T-helper 1 cell treated with Interleukin-12 subunit alpha and Interleukin-12 subunit beta and Interleukin-4 antibody, amounts not matched to agents 30 μg/mL and 1 μg/mL, for 36 hours (primary cell): ENCODE results near the gene OVAAL.

Experiments used
- H3K27ac Mint-ChIP-seq: one replicate; pipeline ENCODE4 v1.8.0; 2021; ENCODE audit warnings: mild to moderate bottlenecking, mixed read lengths
- H3K27me3 Mint-ChIP-seq: one replicate; pipeline ENCODE4 v1.8.0; 2021; ENCODE audit warnings: low read depth, mixed read lengths
- H3K36me3 Mint-ChIP-seq: one replicate; pipeline ENCODE4 v1.8.0; 2021; ENCODE audit warnings: low read depth, mixed read lengths
- H3K4me1 Mint-ChIP-seq: one replicate; pipeline ENCODE4 v1.8.0; 2021; ENCODE audit warnings: low read depth, mixed read lengths
- H3K4me3 Mint-ChIP-seq: one replicate; pipeline ENCODE4 v1.8.0; 2021; ENCODE audit warnings: mild to moderate bottlenecking, moderate library complexity, mixed read lengths
- H3K9me3 Mint-ChIP-seq: one replicate; pipeline ENCODE4 v1.8.0; 2021; ENCODE audit warnings: mixed read lengths

OVAAL gene

DNA sequence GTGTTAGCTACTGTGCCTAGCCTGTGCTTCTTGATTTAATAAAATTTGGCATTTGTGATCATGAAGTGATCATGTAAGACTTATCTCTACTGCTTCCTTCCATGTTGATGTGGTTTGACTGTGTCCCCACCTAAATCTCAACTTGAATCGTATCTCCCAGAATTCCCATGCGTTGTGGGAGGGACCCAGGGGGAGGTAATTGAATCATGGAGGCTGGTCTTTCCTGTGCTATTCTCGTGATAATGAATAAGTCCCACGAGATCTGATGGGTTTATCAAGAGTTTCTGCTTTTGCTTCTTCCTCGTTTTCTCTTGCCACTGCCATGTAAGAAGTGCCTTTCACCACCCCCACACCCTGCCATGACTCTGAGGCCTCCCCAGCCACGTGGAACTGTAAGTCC, at the start of gene OVAAL:
Gene OVAAL, plus strand, starts transcription at position 301 of the 400 bp plus-strand sequence.
- no peaks in the 10 kb centered on the region for H3K36me3 Mint-ChIP-seq
- no peaks in the 10 kb centered on the region for H3K4me1 Mint-ChIP-seq

DNA sequence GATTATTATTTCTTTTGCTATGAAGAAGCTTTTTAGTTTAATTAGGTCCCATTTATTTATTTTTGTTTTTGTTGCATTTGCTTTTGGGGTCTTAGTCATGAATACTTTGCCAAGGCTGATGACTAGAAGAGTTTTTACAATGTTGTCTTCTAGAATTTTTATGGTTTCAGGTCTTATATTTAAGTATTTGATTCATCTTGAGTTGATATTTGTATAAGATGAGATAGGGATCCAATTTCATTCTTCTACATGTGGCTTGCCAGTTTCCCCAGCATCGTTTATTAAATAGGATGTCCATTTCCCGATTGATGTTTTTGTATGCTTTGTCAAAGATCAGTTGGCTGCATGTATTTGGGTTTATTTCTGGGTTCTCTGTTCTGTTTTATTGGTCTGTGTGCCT, 47.9 kb upstream of the OVAAL start:
- Mint-ChIP-seq H3K4me3 (no peak overlapping the region), H3K9me3 (no peaks in the 10 kb centered on the region), H3K36me3 (no peaks in the 10 kb centered on the region), H3K4me1 (peaks cover 5% of the 10 kb centered on the region), H3K27me3 (peaks cover 10% of the 10 kb centered on the region), H3K27ac (no peak overlapping the region)

More for the DNA sequence above, at the start of gene OVAAL:
- H3K27me3 Mint-ChIP-seq, result peaks cover 28% of the 10 kb centered on the region
- H3K9me3 Mint-ChIP-seq, result no peaks in the 10 kb centered on the region
- no peak within 1 kb of the TSS for H3K27ac Mint-ChIP-seq
- H3K4me3 Mint-ChIP-seq, result no peak within 1 kb of the TSS

DNA sequence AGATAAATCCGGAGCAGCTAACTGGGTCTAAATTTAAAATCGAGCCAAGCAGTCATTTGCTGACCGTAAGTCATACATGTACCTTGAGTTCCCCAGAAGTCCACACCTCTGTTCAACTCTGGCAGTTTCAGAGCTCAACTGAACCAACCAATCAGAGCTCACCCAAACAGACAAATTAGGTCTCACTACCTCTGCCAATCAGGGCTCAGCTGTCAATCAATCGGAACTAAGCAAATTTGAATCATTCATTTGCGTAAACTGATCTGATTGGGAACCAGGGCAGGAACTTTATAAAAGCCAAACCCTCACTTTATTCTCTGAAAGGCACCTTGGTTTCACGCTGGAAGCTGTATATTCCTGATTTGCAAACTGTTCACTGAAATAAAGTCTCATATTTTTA, 45.2 kb upstream of the OVAAL start:
- no peaks in the 10 kb centered on the region for H3K9me3 Mint-ChIP-seq
- peaks cover 10% of the 10 kb centered on the region for H3K27me3 Mint-ChIP-seq
- H3K4me3 Mint-ChIP-seq, result no peak overlapping the region
- H3K27ac Mint-ChIP-seq, result no peak overlapping the region
- H3K36me3 Mint-ChIP-seq, result no peaks in the 10 kb centered on the region
- H3K4me1 Mint-ChIP-seq, result no peaks in the 10 kb centered on the region

- Mint-ChIP-seq H3K4me1 (no peaks in the 10 kb centered on the region), H3K27me3 (peaks cover 15% of the 10 kb centered on the region), H3K36me3 (no peaks in the 10 kb centered on the region), H3K4me3 (no peak overlapping the region), H3K27ac (no peak overlapping the region), H3K9me3 (no peaks in the 10 kb centered on the region)
Measured at GRCh38 chr1:180515364-180515763, 43.4 kb upstream of the OVAAL start.

DNA sequence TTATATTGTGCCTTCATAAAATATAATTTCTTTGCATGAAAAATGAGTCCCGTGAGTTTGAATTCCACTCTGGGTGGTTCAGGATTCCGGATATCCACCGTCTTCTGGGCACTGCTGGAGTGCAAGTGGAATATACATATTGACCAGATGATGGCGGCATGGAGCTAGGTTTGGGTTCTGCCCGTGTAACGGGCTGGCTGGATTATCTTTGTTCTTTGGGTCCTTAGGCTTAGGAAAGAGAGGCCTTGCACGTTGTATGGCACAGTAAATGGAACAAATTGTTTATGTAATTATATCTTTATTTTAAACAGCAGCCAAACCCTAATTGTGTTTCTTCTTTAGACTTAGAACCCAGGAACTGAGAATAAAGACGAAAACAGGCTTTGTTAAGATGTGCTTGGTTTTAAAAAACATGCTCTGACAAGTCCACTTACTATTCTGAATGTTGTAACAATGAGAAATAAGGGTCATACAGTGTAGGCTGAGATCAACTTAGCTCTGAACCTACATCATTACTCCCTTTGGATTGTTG, 42.8 kb upstream of the OVAAL start:
- no peaks in the 10 kb centered on the region for H3K4me1 Mint-ChIP-seq
- peaks cover 11% of the 10 kb centered on the region for H3K27me3 Mint-ChIP-seq
- no peak overlapping the region for H3K4me3 Mint-ChIP-seq
- H3K27ac Mint-ChIP-seq, result no peak overlapping the region
- no peaks in the 10 kb centered on the region for H3K36me3 Mint-ChIP-seq
- no peaks in the 10 kb centered on the region for H3K9me3 Mint-ChIP-seq

DNA sequence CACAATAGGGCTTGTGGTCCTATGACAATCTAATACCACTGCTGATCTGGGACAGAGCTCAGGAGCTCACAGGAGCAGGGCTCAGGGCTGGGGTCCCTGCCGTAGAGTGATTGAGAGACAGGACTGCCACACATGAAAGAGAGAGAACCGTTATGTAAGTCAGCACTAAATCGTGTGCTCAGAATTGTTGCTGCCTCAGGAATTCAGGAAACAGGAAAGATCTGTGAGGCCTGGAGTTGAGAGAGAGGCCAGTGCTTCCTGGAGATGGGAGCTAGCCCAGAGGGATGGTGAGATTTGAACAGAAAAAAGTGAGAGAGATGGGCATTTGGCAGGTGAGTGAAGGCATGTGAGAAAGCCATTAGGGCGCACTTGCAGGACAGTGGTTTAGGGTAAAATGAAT, 38.9 kb upstream of the OVAAL start:
- peaks cover 6% of the 10 kb centered on the region for H3K27me3 Mint-ChIP-seq

DNA sequence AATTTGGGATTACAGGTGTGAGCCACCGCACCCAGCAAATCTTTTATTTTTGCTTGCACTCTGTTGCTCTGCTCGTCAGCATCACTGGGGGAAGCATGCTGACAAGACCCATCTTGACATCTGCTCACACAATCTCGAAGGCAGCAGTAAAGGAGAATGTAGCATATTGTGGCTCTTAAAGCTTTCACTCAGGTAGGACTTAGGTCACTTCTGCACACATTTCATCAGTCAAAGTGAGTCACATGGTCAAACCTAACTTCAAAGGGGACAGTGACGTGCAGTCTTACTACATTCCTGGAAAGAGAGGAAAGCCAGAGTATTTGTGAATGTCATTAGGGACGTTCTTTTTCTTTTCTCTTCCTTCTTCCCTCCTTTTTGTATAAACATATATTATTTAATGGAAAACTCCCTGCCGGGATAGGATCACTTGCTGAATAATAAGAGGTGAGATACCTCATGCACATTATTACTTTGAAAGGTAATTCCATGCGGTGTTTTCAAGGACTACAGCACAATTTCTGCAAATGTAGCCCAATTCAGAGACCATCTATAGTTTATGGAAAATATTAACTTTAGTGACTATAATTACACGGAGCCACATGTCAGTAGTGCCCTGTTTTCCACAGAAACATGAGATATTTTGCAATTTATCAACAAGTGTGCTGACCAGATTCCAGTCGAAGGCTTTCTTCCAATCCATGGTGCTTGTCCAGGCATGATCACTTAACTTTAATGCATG, 37.1 kb upstream of the OVAAL start:
- H3K27me3 Mint-ChIP-seq, result peaks cover 6% of the 10 kb centered on the region
- no peak overlapping the region for H3K4me3 Mint-ChIP-seq
- H3K4me1 Mint-ChIP-seq, result peaks cover 3% of the 10 kb centered on the region
- no peaks in the 10 kb centered on the region for H3K9me3 Mint-ChIP-seq
- H3K27ac Mint-ChIP-seq, result no peak overlapping the region
- H3K36me3 Mint-ChIP-seq, result no peaks in the 10 kb centered on the region

More for the DNA sequence above, 38.9 kb upstream of the OVAAL start:
- no peaks in the 10 kb centered on the region for H3K9me3 Mint-ChIP-seq
- H3K36me3 Mint-ChIP-seq, result no peaks in the 10 kb centered on the region
- H3K27ac Mint-ChIP-seq, result no peak overlapping the region
- H3K4me3 Mint-ChIP-seq, result no peak overlapping the region
- no peaks in the 10 kb centered on the region for H3K4me1 Mint-ChIP-seq

- Mint-ChIP-seq H3K4me1 (peaks cover 3% of the 10 kb centered on the region), H3K9me3 (no peaks in the 10 kb centered on the region), H3K27ac (no peak overlapping the region), H3K27me3 (peaks cover 6% of the 10 kb centered on the region), H3K36me3 (no peaks in the 10 kb centered on the region), H3K4me3 (no peak overlapping the region)
Measured at GRCh38 chr1:180522213-180522515, 36.6 kb upstream of the OVAAL start.

GRCh38 chr1:180524160-180524914, 34.4 kb upstream of the OVAAL start:
- no peak overlapping the region for H3K4me3 Mint-ChIP-seq
- no peak overlapping the region for H3K27ac Mint-ChIP-seq
- H3K9me3 Mint-ChIP-seq, result no peaks in the 10 kb centered on the region
- no peaks in the 10 kb centered on the region for H3K36me3 Mint-ChIP-seq
- peaks cover 3% of the 10 kb centered on the region for H3K4me1 Mint-ChIP-seq
- H3K27me3 Mint-ChIP-seq, result peaks cover 6% of the 10 kb centered on the region

GRCh38 chr1:180524915-180525714, 33.6 kb upstream of the OVAAL start:
- Mint-ChIP-seq H3K27me3 (no peaks in the 10 kb centered on the region), H3K4me3 (no peak overlapping the region), H3K4me1 (peaks cover 3% of the 10 kb centered on the region), H3K9me3 (no peaks in the 10 kb centered on the region), H3K36me3 (no peaks in the 10 kb centered on the region), H3K27ac (no peak overlapping the region)

DNA sequence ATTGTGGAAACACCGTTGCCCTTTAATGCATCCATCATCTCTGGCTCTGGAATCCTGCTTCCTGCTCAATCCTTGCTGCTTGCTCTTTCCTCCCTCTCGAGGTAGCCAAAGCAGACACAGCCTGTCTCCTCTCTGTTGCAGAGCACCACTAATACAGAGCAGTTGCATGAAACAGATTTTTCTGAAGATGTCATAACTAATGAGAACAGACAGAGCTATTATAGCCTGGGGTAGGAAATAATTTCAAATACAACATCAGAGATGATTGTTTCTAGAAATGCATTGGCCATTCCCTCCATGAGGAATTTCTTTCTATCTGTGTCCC, 33.1 kb upstream of the OVAAL start:
- no peaks in the 10 kb centered on the region for H3K36me3 Mint-ChIP-seq
- no peaks in the 10 kb centered on the region for H3K9me3 Mint-ChIP-seq
- H3K4me1 Mint-ChIP-seq, result peaks cover 3% of the 10 kb centered on the region
- H3K27ac Mint-ChIP-seq, result no peak overlapping the region
- H3K27me3 Mint-ChIP-seq, result no peaks in the 10 kb centered on the region
- H3K4me3 Mint-ChIP-seq, result no peak overlapping the region

DNA sequence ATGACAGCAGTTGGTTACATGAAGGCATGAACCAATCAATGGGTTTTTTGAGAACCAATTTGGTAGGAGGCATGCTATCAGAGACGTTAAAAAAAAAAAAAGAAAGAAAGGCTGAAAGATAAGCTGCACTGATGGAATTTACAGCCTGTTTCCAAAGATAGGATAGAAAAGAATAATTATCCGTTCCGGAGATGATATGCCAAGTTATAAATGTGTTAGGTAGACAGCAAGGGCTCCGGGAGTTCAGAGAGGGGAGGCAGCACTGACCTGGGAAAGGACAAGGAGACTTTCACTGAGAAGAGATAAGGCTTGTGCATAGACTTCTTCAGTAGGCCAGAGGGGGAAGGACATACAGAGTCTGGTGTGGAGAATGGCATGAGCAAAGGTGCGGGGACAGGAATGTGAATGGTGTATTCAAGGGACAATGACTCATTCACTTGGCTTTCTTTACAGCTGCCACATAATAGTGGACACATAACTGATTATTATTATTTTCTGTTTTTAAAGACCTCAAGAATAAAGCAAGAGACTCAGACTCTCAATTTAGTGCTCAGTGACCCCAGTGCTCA, 31.6 kb upstream of the OVAAL start:
- no peaks in the 10 kb centered on the region for H3K27me3 Mint-ChIP-seq
- H3K4me3 Mint-ChIP-seq, result no peak overlapping the region
- H3K27ac Mint-ChIP-seq, result no peak overlapping the region
- no peaks in the 10 kb centered on the region for H3K36me3 Mint-ChIP-seq
- H3K9me3 Mint-ChIP-seq, result no peaks in the 10 kb centered on the region
- peaks cover 3% of the 10 kb centered on the region for H3K4me1 Mint-ChIP-seq

DNA sequence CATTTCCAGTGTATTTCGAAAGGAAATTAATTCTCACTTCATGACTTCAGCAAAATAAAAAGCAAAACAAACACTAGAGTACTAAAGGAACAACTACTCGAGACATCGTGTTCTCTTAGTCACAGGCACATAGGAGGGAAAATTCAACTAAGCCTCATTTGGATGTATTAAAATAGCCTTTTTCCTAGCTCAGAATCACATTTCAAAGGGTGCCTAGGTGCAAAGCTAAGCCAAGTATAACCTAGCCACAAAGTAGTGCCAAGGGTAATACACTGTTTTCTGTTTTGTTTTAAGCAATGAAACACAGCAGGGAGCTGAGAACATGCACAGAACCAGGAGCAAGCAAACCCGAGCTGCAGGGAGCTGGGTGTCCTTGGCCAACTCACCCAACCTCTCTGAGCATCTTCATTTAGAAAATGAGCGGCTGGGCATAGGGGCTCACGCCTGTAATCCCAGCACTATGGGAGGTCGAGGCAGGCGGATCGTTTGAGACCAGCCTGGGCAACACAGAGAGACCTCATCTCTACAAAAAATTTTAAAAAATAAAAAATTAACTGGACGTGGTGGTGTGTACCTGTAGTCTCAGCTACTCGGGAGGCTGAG, 29.8 kb upstream of the OVAAL start:
- Mint-ChIP-seq H3K27ac (no peak overlapping the region), H3K4me1 (peaks cover 8% of the 10 kb centered on the region), H3K36me3 (no peaks in the 10 kb centered on the region), H3K27me3 (peaks cover 6% of the 10 kb centered on the region), H3K9me3 (no peaks in the 10 kb centered on the region), H3K4me3 (no peak overlapping the region)

DNA sequence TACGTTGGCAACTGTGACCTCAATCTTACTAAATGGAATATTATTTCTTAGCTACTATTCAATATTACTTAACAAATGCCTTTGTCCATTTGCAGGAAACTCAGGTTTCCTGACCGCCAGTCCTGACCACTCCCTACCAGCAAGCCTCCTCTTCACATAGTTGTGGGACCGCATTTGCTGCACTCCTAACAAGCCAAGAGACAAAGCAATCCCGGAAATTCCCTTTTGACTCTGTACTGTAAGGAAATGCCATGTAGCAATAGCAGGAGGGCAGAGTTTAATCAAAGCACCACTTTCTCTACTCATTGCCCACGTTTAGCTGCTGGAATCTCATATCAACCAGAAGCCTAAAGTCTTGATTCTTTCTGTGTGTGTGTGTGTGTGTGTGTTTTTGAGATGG, 28.3 kb upstream of the OVAAL start:
- H3K27me3 Mint-ChIP-seq, result peaks cover 6% of the 10 kb centered on the region
- no peak overlapping the region for H3K27ac Mint-ChIP-seq
- H3K9me3 Mint-ChIP-seq, result no peaks in the 10 kb centered on the region
- H3K4me1 Mint-ChIP-seq, result peaks cover 7% of the 10 kb centered on the region
- H3K36me3 Mint-ChIP-seq, result no peaks in the 10 kb centered on the region
- no peak overlapping the region for H3K4me3 Mint-ChIP-seq
